GM19238 (cell line): ENCODE measurements around the gene RPTN.

Experiments used
- DNase-seq: peaks from one replicate; pipeline ENCODE4 v3.0.0; 2011; ENCODE audit warnings: low spot score; ENCODE audit not compliant: insufficient read length

Gene RPTN

DNA sequence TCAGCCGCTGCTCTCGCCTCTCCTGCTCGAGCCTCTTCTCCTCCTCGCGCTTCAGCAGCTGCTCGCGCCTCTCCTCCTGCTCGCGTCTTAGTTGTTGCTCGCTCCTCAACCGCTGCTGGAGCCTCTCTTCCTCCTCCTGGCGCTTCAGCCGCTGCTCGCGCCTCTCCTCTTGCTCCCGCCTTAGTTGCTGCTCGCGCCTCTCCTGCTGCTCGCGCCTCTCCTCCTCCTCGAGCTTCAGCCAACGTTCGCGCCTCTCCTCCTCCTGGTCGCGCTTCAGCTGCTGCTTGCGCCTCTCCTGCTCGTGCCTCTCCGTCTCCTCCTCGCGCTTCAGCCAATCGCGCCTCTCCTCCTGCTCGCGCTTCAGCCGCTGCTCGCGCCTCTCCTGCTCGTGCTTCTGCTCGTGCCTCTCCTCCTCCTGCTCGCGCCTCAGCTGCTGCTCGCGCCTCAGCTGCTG, 47.5 kb downstream of the RPTN start:
- DNase-seq = no peak

DNA sequence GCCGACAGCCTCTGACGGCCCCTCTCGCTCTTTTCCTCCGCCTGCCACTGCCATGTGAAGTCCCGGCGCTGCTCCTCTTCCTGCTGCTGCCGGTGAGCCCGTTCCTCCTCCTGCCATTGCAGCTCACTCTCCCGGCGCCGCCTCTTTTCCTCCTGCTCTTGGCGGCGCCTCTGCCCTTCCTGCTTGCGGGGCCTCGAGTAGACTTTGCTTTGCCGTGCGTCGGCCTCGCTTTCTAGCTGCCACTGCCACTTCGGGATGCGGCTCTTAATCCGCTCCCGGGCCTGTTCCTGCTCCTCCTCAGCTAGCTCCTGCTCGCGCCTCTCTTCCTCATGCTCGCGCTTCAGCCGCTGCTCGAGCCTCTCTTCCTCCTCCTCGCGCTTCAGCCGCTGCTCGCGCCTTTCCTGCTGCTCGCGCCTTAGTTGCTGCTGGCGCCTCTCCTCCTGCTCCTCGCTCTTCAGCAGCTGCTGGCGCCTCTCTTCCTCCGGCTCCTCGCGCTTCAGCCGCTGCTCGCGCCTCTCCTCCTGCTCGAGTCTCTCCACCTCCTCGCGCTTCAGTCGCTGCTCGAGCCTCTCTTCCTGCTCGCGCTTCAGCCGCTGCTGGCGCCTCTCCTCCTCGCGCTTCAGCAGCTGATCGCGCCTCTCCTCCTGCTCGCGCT, 48.0 kb downstream of the RPTN start:
- DNase-seq = no peak

DNA sequence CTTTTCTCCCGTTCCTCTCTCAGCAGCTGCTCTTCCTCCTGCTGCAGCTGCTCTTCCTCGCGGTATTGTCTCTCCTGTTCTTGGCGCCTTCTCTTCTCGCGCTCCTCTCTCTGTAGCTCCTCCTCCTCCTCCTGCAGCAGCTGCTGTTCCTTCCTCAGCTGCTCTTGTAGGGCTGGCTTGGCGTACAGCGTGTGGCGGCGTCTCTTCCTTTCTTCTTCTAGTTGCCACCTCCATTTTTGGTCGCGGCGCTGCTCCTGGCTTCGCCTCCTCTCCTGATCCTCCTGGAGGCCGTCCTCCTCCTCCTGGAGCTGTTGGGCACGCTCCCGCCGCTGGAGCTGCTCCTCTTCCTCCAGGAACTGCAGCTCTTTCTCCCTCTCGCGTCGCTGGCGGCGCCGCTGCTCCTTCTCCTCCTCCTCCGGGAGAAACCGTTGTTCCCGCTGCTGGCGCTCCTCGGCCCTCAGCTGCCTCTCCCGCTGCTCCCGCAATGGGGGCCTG, 48.6 kb downstream of the RPTN start:
- no peak for DNase-seq

DNA sequence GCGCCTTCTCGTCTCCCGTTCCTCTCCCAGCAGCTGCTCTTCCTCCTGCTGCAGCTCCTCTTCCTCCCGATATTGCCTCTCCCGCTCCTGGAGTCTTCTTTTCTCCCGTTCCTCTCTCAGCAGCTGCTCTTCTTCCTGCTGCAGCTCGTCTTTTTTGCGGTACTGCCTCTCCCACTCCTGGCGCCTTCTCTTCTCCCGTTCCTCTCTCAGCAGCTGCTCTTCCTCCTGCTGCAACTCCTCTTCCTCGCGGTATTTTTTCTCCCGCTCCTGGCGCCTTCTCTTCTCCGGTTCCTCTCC, 49.1 kb downstream of the RPTN start:
- no peak for DNase-seq

DNA sequence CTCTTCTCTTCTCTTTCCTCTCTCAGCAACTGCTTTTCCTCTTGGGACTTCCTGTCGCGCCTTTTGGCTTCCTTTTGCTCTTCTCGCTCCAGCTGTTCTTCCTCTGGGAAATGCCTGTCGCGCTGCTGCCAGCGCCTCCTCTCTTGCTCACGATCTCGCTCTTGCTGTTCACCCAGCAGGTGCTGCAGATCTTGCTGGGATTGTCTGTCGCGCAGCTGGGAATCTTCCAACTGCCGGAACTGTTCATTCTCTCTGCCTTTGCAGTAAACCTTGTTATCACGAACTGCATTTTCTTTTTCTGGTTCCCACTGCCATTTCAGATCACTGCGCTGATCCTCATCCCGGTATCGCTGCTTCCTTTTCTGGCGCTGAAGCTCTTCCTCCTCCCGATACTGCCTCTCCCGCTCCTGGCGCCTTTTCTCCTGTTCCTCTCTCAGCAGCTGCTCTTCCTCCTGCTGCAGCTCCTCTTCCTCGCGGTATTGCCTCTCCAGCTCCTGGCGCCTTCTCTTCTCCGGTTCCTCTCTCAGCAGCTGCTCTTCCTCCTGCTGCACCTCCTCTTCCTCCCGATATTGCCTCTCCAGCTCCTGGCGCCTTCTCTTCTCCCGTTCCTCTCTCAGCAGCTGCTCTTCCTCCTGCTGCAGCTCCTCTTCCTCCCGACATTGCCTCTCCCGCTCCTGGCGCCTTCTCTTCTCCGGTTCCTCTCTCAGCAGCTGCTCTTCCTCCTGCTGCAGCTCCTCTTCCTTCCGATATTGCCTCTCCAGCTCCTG, 49.6 kb downstream of the RPTN start:
- no peak for DNase-seq

DNA sequence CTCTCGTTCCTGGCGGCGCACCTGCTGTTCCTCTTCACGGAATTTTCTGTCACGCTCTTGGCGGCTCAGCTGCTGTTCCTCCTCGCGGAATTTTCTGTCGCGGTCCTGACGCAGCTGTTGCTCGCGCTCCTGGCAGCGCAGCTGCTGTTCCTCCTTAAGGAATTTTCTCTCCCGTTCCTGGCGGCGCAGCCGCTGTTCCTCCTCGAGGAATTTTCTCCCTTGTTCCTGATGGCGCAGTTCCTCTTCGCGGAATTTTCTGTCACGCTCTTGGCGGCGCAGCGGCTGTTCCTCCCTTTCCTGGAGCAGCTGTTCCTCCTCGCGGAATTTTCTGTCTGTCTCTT, 50.2 kb downstream of the RPTN start:
- no peak for DNase-seq

DNA sequence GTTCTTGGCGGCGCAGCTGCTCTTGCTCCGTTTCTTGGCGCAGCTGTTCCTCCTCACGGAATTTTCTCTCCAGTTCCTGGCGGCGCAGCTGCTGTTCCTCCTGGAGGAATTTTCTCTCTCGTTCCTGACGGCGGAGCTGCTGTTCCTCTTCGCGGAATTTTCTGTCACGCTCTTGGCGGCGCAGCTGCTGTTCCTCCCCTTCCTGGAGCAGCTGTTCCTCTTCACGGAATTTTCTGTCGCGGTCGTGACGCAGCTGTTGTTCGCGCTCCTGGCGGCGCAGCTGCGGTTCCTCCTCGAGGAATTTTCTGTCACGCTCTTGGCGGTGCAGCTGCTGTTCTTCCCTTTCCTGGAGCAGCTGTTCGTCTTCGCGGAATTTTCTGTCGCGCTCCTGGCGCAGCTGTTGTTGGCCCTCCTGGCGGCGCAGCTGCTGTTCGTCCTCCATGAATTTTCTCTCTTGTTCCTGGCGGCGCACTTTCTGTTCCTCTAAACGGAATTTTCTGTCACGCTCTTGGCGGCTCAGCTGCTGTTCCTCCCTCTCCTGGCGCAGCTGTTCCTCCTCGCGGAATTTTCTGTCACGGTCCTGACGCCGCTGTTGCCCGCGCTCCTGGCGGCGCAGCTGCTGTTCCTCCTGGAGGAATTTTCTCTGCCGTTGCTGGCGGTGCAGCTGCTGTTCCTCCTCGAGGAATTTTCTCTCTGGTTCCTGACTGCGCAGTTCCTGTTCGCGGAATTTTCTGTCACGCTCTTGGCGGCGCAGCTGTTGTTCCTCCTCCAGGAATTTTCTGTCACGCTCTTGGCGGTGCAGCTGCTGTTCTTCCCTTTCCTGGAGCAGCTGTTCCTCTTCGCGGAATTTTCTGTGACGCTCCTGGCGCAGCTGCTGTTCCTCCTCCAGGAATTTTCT, 50.8 kb downstream of the RPTN start:
- no peak for DNase-seq

DNA sequence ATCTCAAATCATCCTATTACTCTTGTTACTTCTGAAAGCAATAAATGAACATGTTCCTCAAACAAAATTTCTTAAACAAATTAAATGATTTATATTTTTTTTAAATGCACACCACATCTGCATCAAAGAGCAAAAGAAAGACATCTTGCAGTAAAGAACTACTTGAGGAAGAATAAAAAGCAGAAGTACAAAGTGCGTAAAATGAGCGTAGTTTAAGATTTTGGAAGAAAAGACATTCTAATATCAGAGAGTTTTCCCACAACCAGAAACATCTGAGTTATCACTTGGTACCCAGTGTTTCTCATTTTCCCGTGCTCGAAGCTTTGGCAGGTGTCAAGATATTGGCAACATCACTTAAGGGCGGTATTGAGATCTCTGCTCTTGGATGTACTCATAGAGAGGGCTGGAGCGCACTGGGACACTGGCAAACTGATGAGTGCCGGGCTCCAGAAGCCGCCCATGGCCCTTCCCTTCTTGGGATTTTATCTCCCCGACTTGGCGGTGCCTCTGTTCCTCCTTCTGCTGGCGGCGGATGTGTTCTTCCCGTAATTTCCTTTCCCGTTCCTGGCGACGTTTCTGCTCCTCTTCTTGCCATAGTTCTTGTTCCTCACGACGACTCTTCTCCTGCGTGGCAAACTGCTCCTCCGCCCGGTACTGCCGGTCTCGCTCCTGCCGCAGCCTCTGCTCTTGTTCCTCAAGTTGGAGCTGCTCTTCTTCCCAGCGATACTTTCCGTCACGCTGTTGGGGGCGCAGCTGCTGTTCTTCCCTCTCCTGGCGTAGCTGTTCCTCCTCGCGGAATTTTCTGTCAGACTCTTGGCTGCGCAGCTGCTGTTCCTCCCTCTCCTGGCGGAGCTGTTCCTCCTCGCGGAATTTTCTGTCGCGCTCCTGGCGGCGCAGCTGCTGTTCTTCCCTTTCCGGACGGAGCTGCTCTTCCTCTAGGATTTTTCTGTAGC, 51.7 kb downstream of the RPTN start:
- no peak for DNase-seq

DNA sequence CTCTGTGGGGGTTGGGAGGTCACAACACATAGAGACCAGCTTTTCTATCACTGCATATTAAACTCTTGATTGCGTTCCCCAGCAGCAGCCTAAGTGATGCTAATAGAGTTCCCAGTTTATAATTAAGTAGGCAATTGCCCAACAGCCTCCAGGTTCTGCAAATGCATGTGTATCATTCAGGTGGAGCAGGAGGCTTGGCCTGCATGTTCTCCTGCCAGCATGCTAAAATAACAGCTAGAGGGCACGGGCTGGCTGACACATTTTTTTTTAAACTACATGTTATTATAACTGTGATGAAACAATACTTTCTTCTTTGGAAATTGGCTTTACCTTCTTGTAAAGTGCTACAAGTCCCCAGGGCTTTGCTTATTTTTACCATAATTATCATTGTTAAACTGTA, 54.2 kb downstream of the RPTN start:
- no peak for DNase-seq
